ENCODE results near the gene UBE2S. TPM values are rescaled to one million over a fixed set of nuclear protein-coding genes. Genes with fewer than 3 reads are reported as not detected.
A peak's percentile ranks its signal among the peaks of the same experiment; 100 is the strongest.

UBE2S gene
- total and polyA plus RNA-seq, 10 of the 15 experiments (the other 5 are each of a cell fraction or from before 2014, with no cell fraction given), result 2.3 to 640 (median 127) TPM

- Histone ChIP-seq H3K27ac (ENCODE audit: control insufficient read depth, insufficient read depth) (no peak overlapping the region), H3K79me2 (ENCODE audit: control insufficient read depth, insufficient read depth, low read length) (peaks cover 3% of the 10 kb centered on the region), H3K27me3 (replicated peaks in 1 of 2; ENCODE audit: control insufficient read depth in 2 of 2, insufficient read depth in 2 of 2, low read length in 1 of 2) (no peaks in the 10 kb centered on the region; a peak in 2 of 4 replicates), H3K9me3 (replicated peaks; ENCODE audit: control insufficient read depth, insufficient read depth, low read length) (no peaks in the 10 kb centered on the region), H3K36me3 (ENCODE audit: control insufficient read depth in 2 of 2, insufficient read depth in 2 of 2, low read length in 1 of 2) (peaks cover 3 to 4% of the 10 kb centered on the region in 2 experiments), H3K4me2 (ENCODE audit: control insufficient read depth, insufficient read depth) (no peak overlapping the region), H3K9ac (ENCODE audit: control insufficient read depth, insufficient read depth, low read length) (no peak overlapping the region), H4K20me1 (ENCODE audit: control insufficient read depth, insufficient read depth) (peaks cover 4% of the 10 kb centered on the region; the same call in 1 of the 2 replicates), H3K4me3 (no peak overlapping the region), H3K4me1 (ENCODE audit: control insufficient read depth, insufficient read depth, low read length) (no peaks in the 10 kb centered on the region), H2AFZ (ENCODE audit: control insufficient read depth, low read depth, low read length) (no peak overlapping the region)
- ChIA-PET CTCF (interaction anchor here (1.5 kb wide), 1 partner anchor 161 kb away, joined by 4 read pairs; no protein-coding TSS in a partner anchor), RAD21 (ENCODE audit: unreplicated experiment) (no interaction called here), SMC1A (ENCODE audit: uncharacterized antibody, unreplicated experiment) (no interaction called here), POLR2A (no interaction called here)
- DNase-seq (ENCODE audit: low read depth, low spot score) (no peak), FAIRE-seq (no peak), ATAC-seq (peak; percentile 74)
- in situ Hi-C loops (cut with MboI), result no loop called here
- intact Hi-C loops (cut with micrococcal nuclease; ENCODE audit: unreplicated experiment), result no loop called here
- WGBS (ENCODE audit: insufficient coverage, insufficient replicate concordance, low lambda C conversion rate, missing lambda C conversion rate), result 26% methylated on average over 10 of the region's 14 CpGs
- no TSS peak for BruUV-seq (replicated peaks)
- TF ChIP-seq ELK1 (IDR thresholded peaks at IDR 0.05; ENCODE audit: low read depth, low read length), result no peak
- TF ChIP-seq JUNB (IDR thresholded peaks at IDR 0.05), result no peak
- TF ChIP-seq SMC3 (IDR thresholded peaks at IDR 0.05; ENCODE audit: borderline replicate concordance, low read length), result peak; percentile 46; the same call in 1 of the 2 replicates
- TF ChIP-seq, protein P1, sequence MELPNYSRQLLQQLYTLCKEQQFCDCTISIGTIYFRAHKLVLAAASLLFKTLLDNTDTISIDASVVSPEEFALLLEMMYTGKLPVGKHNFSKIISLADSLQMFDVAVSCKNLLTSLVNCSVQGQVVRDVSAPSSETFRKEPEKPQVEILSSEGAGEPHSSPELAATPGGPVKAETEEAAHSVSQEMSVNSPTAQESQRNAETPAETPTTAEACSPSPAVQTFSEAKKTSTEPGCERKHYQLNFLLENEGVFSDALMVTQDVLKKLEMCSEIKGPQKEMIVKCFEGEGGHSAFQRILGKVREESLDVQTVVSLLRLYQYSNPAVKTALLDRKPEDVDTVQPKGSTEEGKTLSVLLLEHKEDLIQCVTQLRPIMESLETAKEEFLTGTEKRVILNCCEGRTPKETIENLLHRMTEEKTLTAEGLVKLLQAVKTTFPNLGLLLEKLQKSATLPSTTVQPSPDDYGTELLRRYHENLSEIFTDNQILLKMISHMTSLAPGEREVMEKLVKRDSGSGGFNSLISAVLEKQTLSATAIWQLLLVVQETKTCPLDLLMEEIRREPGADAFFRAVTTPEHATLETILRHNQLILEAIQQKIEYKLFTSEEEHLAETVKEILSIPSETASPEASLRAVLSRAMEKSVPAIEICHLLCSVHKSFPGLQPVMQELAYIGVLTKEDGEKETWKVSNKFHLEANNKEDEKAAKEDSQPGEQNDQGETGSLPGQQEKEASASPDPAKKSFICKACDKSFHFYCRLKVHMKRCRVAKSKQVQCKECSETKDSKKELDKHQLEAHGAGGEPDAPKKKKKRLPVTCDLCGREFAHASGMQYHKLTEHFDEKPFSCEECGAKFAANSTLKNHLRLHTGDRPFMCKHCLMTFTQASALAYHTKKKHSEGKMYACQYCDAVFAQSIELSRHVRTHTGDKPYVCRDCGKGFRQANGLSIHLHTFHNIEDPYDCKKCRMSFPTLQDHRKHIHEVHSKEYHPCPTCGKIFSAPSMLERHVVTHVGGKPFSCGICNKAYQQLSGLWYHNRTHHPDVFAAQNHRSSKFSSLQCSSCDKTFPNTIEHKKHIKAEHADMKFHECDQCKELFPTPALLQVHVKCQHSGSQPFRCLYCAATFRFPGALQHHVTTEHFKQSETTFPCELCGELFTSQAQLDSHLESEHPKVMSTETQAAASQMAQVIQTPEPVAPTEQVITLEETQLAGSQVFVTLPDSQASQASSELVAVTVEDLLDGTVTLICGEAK (IDR thresholded peaks at IDR 0.05; ENCODE audit: borderline replicate concordance), result no peak
- no peak for TF ChIP-seq USF2 (IDR thresholded peaks at IDR 0.05; ENCODE audit: borderline replicate concordance, low read depth, low read length)
- no peak for TF ChIP-seq NFIC (IDR thresholded peaks at IDR 0.05; ENCODE audit: low read depth, low read length)
- TF ChIP-seq, protein P2, sequence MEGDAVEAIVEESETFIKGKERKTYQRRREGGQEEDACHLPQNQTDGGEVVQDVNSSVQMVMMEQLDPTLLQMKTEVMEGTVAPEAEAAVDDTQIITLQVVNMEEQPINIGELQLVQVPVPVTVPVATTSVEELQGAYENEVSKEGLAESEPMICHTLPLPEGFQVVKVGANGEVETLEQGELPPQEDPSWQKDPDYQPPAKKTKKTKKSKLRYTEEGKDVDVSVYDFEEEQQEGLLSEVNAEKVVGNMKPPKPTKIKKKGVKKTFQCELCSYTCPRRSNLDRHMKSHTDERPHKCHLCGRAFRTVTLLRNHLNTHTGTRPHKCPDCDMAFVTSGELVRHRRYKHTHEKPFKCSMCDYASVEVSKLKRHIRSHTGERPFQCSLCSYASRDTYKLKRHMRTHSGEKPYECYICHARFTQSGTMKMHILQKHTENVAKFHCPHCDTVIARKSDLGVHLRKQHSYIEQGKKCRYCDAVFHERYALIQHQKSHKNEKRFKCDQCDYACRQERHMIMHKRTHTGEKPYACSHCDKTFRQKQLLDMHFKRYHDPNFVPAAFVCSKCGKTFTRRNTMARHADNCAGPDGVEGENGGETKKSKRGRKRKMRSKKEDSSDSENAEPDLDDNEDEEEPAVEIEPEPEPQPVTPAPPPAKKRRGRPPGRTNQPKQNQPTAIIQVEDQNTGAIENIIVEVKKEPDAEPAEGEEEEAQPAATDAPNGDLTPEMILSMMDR (IDR thresholded peaks at IDR 0.05 in 2 of 3, conservative IDR thresholded peaks at IDR 0.05 in 1 of 3; ENCODE audit: control insufficient read depth in 2 of 3, extremely low read depth in 1 of 3, insufficient read depth in 1 of 3, low read depth in 3 of 3, low read length in 3 of 3), result peak; percentile 56 to 70 (median 63)
- no peak for TF ChIP-seq SREBF2 (IDR thresholded peaks at IDR 0.05; ENCODE audit: low read length)
- TF ChIP-seq SUPT20H (IDR thresholded peaks at IDR 0.05; ENCODE audit: borderline replicate concordance, control insufficient read depth, low read depth, low read length), result no peak
- TF ChIP-seq, protein P3, sequence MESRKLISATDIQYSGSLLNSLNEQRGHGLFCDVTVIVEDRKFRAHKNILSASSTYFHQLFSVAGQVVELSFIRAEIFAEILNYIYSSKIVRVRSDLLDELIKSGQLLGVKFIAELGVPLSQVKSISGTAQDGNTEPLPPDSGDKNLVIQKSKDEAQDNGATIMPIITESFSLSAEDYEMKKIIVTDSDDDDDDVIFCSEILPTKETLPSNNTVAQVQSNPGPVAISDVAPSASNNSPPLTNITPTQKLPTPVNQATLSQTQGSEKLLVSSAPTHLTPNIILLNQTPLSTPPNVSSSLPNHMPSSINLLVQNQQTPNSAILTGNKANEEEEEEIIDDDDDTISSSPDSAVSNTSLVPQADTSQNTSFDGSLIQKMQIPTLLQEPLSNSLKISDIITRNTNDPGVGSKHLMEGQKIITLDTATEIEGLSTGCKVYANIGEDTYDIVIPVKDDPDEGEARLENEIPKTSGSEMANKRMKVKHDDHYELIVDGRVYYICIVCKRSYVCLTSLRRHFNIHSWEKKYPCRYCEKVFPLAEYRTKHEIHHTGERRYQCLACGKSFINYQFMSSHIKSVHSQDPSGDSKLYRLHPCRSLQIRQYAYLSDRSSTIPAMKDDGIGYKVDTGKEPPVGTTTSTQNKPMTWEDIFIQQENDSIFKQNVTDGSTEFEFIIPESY (IDR thresholded peaks at IDR 0.05), result no peak
Measured at GRCh38 chr19:55454787-55455243, 47.2 kb upstream of the UBE2S start.
